ENCODE measurements around the gene CRTC1. TPM values are rescaled to one million over a fixed set of nuclear protein-coding genes. Genes with fewer than 3 reads are reported as not detected.

The CRTC1 gene
- polyA plus RNA-seq, 2 of the 4 experiments (the other 2 are of a cell fraction): 0.87 to 4.0 TPM

DNA sequence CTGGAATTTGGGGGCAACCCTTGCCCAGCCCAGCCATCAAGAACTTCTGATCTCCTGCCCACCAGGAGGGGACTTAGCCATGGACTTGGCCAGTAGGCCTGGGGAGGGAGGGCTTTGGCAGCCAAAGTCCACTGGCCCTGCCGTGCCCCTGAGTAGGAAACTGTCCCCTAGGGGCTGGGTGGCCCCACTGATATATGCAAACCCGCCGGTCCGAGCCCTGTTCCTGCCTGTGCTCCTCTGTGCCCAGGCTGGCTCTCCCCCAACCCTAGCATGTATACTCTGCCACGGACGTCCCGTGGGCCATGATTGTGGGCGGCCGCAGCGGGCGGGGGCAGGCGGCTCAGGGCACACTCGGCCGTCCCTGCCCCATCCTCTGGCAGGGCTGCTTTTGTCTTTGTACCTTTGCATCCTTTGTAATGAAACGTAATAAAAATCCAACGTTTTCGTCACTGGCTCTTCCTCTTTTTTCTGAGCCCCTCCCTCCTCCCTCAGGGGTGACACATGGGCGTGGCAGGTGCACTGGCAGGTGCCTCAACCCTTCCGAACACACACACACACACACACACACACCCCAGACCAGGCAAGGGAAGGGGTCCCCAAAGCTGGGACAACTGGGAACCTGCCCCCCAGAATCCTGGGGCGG is 98.5 kb downstream of the CRTC1 start (continued):
- TF ChIP-seq, protein P1, sequence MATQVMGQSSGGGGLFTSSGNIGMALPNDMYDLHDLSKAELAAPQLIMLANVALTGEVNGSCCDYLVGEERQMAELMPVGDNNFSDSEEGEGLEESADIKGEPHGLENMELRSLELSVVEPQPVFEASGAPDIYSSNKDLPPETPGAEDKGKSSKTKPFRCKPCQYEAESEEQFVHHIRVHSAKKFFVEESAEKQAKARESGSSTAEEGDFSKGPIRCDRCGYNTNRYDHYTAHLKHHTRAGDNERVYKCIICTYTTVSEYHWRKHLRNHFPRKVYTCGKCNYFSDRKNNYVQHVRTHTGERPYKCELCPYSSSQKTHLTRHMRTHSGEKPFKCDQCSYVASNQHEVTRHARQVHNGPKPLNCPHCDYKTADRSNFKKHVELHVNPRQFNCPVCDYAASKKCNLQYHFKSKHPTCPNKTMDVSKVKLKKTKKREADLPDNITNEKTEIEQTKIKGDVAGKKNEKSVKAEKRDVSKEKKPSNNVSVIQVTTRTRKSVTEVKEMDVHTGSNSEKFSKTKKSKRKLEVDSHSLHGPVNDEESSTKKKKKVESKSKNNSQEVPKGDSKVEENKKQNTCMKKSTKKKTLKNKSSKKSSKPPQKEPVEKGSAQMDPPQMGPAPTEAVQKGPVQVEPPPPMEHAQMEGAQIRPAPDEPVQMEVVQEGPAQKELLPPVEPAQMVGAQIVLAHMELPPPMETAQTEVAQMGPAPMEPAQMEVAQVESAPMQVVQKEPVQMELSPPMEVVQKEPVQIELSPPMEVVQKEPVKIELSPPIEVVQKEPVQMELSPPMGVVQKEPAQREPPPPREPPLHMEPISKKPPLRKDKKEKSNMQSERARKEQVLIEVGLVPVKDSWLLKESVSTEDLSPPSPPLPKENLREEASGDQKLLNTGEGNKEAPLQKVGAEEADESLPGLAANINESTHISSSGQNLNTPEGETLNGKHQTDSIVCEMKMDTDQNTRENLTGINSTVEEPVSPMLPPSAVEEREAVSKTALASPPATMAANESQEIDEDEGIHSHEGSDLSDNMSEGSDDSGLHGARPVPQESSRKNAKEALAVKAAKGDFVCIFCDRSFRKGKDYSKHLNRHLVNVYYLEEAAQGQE (IDR thresholded peaks at IDR 0.05): no peak
- TF ChIP-seq NR3C1 (IDR thresholded peaks at IDR 0.05): no peak
- TF ChIP-seq JUN (IDR thresholded peaks at IDR 0.05): no peak

DNA sequence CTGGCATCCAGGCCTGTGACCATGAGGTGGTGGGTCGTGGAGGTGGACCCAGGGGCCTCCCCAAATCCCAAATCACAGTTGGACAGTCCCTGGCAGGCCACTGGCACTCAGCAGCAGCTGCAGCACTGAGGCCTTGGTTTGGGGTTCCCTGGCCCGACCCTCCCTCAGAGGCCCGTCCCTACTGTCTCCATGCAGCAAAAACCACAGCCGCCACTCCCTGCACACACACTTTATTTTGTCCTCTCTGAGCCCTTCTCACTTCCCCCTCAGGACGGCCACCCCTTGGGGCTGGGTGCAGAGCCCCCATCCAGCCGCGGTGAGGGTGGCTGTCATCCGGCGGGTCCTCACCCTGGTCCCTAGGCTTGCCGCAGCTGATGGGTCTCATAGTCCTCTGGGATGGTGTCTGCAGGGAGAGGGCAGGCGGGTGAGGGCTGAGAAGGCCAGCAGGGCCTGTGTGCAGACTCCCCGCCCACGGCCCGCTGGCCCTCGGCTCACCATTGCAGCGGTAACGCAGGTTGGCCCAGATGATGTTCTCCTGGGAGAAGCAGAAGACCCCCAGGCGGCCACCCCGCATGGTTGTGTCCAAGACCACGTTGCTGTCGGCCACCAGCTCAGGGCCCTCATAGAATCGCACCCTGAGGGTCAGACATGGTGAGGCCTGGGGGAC is 99.2 kb downstream of the CRTC1 start:
- DNase-seq (ENCODE audit: low read depth in 1 of 2, low spot score in 1 of 2) (no peak), FAIRE-seq (no peak), ATAC-seq (no peak)
- peaks cover 7% of the 10 kb centered on the region; the same call in 2 of the 3 replicates for H3K4me1 ChIP-seq
- ChIA-PET CTCF (interaction anchor here (1.3 kb wide), 1 partner anchor 65 kb away, joined by 3 read pairs; no protein-coding TSS in a partner anchor), POLR2A (no interaction called here)
- no peak overlapping the region for H3K4me2 ChIP-seq
- H3K27ac ChIP-seq: no peak overlapping the region
- H3K4me3 ChIP-seq: no peak overlapping the region
- TF ChIP-seq ESRRA (IDR thresholded peaks at IDR 0.05; ENCODE audit: borderline replicate concordance, low read length) (no peak), CBX2 (IDR thresholded peaks at IDR 0.05; ENCODE audit: borderline replicate concordance, low read depth) (no peak), CHD2 (IDR thresholded peaks at IDR 0.05; ENCODE audit: low read length, partially characterized antibody) (no peak), KDM1A (IDR thresholded peaks at IDR 0.05; ENCODE audit: low read depth) (no peak), ZNF302 (CRISPR knock-in tag; IDR thresholded peaks at IDR 0.05) (no peak), RFX5 (IDR thresholded peaks at IDR 0.05) (no peak)
- TF ChIP-seq, protein P2, sequence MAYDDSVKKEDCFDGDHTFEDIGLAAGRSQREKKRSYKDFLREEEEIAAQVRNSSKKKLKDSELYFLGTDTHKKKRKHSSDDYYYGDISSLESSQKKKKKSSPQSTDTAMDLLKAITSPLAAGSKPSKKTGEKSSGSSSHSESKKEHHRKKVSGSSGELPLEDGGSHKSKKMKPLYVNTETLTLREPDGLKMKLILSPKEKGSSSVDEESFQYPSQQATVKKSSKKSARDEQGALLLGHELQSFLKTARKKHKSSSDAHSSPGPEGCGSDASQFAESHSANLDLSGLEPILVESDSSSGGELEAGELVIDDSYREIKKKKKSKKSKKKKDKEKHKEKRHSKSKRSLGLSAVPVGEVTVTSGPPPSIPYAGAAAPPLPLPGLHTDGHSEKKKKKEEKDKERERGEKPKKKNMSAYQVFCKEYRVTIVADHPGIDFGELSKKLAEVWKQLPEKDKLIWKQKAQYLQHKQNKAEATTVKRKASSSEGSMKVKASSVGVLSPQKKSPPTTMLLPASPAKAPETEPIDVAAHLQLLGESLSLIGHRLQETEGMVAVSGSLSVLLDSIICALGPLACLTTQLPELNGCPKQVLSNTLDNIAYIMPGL (CRISPR knock-in tag; IDR thresholded peaks at IDR 0.05; ENCODE audit: borderline replicate concordance): no peak
- WGBS (ENCODE audit: missing lambda C conversion rate): 88% methylated on average over 15 of the region's 22 CpGs
- no peaks in the 10 kb centered on the region for H3K9me3 ChIP-seq

DNA sequence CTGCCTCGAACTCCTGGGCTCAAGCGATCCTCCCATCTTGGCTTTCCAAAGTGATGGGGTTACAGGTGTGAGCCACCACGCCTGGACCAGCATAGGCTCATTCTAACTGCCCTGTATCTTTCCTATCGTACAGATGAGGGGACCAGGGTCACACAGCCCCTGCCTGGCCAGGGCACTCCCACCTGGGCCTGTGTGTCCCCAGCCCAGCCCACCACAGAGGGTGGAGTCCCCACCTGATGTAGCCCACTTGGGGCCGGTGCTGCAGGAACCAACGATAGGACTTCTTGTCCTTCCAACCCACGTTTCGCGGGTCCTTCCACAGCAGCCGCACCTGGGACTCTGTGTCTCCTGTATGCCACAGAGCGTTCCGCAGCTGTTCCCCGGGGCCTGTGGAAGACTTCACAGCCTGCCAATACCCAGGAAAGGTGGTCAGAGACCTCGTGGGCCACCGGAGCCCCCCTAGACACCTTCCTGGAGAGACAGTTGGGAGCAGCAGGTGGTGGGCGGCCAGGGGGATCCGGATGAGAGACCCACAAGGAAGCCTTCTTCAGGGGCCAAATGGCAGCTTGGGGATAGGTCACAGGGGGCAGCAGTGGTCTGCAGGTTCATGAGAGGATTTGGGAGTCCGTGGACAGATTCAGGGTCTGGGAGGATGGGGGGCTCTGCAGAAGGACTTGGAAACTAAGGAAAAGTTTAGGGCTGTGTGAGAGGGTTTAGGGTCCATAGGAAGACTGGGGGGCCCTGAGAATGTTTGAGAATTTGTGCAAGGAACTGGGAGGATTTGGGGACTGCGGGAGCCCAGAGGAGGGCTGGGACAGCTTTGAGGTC is 100.7 kb downstream of the CRTC1 start:
- ATAC-seq: no peak
- Histone ChIP-seq H3K27ac (no peak overlapping the region), H3K4me1 (peaks cover 12% of the 10 kb centered on the region; the same call in 2 of the 3 replicates), H3K4me3 (no peak overlapping the region), H3K9me3 (no peaks in the 10 kb centered on the region), H3K4me2 (no peak overlapping the region)
- POLR2A ChIA-PET: no interaction called here
- no peak for FAIRE-seq
- CTCF ChIA-PET: no interaction called here
- 84% methylated on average over 16 of the region's 19 CpGs for WGBS (ENCODE audit: missing lambda C conversion rate)
- DNase-seq (ENCODE audit: low read depth in 1 of 2, low spot score in 1 of 2): no peak
- TF ChIP-seq RFX5 (IDR thresholded peaks at IDR 0.05) (no peak), RAD21 (conservative IDR thresholded peaks at IDR 0.05 in 1 of 2, IDR thresholded peaks at IDR 0.05 in 1 of 2) (no peak), EP300 (IDR thresholded peaks at IDR 0.05) (no peak), HEYL (CRISPR knock-in tag; IDR thresholded peaks at IDR 0.05) (no peak), KDM5A (IDR thresholded peaks at IDR 0.05) (no peak), TP53 (CRISPR knock-in tag; IDR thresholded peaks at IDR 0.05) (no peak), RNF2 (IDR thresholded peaks at IDR 0.05; ENCODE audit: borderline replicate concordance, low read depth) (no peak), GATA3 (IDR thresholded peaks at IDR 0.05; ENCODE audit: borderline replicate concordance) (no peak), EHF (CRISPR knock-in tag; IDR thresholded peaks at IDR 0.05) (no peak), BHLHE40 (IDR thresholded peaks at IDR 0.05; ENCODE audit: low read depth, low read length) (no peak)
- TF ChIP-seq, protein P2 (CRISPR knock-in tag; IDR thresholded peaks at IDR 0.05; ENCODE audit: borderline replicate concordance): no peak
- TF ChIP-seq, protein P3, sequence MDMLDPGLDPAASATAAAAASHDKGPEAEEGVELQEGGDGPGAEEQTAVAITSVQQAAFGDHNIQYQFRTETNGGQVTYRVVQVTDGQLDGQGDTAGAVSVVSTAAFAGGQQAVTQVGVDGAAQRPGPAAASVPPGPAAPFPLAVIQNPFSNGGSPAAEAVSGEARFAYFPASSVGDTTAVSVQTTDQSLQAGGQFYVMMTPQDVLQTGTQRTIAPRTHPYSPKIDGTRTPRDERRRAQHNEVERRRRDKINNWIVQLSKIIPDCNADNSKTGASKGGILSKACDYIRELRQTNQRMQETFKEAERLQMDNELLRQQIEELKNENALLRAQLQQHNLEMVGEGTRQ (IDR thresholded peaks at IDR 0.05): no peak

Measured in A549 (cell line).